ENCODE results near the gene ADH1C. TPM values are rescaled to one million over a fixed set of nuclear protein-coding genes. Genes with fewer than 3 reads are reported as not detected.
"Not testable (repeated sequence)": the region's sequence is repeated elsewhere in the genome, so short reads cannot be mapped to it uniquely, and the experiment has no call there.

The ADH1C gene
- total RNA-seq, 1 experiment from 2014 or later: not detected

DNA sequence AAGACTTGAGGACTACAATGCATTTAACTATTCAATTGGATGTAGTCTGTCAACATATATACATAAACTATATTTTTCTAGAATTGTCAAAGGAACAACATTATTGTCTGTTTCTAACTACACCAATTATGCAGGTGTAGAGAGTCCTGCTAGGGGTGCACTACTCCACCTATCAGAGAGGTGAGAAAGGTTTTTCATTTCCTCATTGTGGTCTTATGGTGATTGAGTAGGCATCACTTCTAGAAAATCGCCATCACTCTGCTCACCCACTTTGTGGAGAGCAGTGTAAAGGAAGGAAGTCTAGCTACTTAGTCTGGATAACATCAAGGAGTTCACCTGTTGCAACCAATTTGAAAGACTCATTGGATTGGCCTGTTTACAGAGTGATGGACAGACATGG is 4.4 kb upstream of the ADH1C start:
- Histone ChIP-seq H3F3A (ENCODE audit: low read length, unreplicated experiment) (no peaks in the 10 kb centered on the region), H4K20me1 (ENCODE audit: low read length) (no peaks in the 10 kb centered on the region), H3K4me2 (ENCODE audit: low read length) (no peak overlapping the region), H3K27ac (ENCODE audit: low read length) (no peak overlapping the region), H3K9me2 (replicated peaks; ENCODE audit: low read length) (no peaks in the 10 kb centered on the region), H3K9me3 (ENCODE audit: low read length) (no peaks in the 10 kb centered on the region), H2AFZ (ENCODE audit: low read length) (no peak overlapping the region), H3K4me1 (ENCODE audit: insufficient read depth, low read length) (no peaks in the 10 kb centered on the region), H3K79me2 (ENCODE audit: low read length) (no peaks in the 10 kb centered on the region), H3K9ac (ENCODE audit: low read length) (no peak overlapping the region), H3K4me3 (ENCODE audit: low read length) (no peak overlapping the region), H3K27me3 (ENCODE audit: low read length) (no peaks in the 10 kb centered on the region), H3K36me3 (ENCODE audit: low read depth, low read length) (no peaks in the 10 kb centered on the region)
- no TSS peak for BruUV-seq (replicated peaks)
- TF ChIP-seq, protein P1, sequence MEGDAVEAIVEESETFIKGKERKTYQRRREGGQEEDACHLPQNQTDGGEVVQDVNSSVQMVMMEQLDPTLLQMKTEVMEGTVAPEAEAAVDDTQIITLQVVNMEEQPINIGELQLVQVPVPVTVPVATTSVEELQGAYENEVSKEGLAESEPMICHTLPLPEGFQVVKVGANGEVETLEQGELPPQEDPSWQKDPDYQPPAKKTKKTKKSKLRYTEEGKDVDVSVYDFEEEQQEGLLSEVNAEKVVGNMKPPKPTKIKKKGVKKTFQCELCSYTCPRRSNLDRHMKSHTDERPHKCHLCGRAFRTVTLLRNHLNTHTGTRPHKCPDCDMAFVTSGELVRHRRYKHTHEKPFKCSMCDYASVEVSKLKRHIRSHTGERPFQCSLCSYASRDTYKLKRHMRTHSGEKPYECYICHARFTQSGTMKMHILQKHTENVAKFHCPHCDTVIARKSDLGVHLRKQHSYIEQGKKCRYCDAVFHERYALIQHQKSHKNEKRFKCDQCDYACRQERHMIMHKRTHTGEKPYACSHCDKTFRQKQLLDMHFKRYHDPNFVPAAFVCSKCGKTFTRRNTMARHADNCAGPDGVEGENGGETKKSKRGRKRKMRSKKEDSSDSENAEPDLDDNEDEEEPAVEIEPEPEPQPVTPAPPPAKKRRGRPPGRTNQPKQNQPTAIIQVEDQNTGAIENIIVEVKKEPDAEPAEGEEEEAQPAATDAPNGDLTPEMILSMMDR (conservative IDR thresholded peaks at IDR 0.05; ENCODE audit: low read depth, low read length): no peak
- no peak for TF ChIP-seq EZH2 (IDR thresholded peaks at IDR 0.05; ENCODE audit: low read length, unreplicated experiment)
- no peak for TF ChIP-seq EZH2phosphoT487 (IDR thresholded peaks at IDR 0.05; ENCODE audit: borderline replicate concordance, low read length)
- intact Hi-C loops (cut with micrococcal nuclease): no loop called here
- ATAC-seq: no peak
- CTCF ChIA-PET: interaction anchor here (0.6 kb wide), 1 partner anchor 41 kb away, joined by 4 read pairs; no protein-coding TSS in a partner anchor
- POLR2A ChIA-PET (ENCODE audit: unreplicated experiment): no interaction called here
- DNase-seq: no peak

DNA sequence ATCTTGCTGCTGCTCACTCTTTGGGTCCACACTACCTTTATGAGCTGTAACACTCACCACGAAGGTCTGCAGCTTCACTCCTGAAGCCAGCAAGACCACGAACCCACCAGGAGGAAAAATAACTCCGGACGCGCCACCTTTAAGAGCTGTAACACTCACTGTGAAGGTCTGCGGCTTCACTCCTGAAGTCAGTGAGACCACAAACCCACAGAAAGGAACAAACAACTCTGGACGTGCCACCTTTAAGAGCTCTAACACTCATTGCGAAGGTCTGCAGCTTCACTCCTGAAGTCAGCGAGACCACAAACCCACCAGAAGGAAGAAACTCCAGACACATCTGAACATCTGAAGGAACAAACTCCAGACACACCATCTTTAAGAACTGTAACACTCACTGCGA is 3.6 kb upstream of the ADH1C start:
- H3K4me3 ChIP-seq (ENCODE audit: low read length); H3K9me2 ChIP-seq (replicated peaks; ENCODE audit: low read length); H3K9ac ChIP-seq (ENCODE audit: low read length); H4K20me1 ChIP-seq (ENCODE audit: low read length); H3F3A ChIP-seq (ENCODE audit: low read length, unreplicated experiment); POLR2A ChIA-PET (ENCODE audit: unreplicated experiment); ATAC-seq; H3K4me2 ChIP-seq (ENCODE audit: low read length); H3K4me1 ChIP-seq (ENCODE audit: insufficient read depth, low read length); H3K27me3 ChIP-seq (ENCODE audit: low read length); CTCF ChIA-PET; H3K79me2 ChIP-seq (ENCODE audit: low read length); DNase-seq; H3K36me3 ChIP-seq (ENCODE audit: low read depth, low read length); H3K9me3 ChIP-seq (ENCODE audit: low read length); H3K27ac ChIP-seq (ENCODE audit: low read length); H2AFZ ChIP-seq (ENCODE audit: low read length); intact Hi-C loops (cut with micrococcal nuclease); BruUV-seq (replicated peaks): not testable (repeated sequence)

DNA sequence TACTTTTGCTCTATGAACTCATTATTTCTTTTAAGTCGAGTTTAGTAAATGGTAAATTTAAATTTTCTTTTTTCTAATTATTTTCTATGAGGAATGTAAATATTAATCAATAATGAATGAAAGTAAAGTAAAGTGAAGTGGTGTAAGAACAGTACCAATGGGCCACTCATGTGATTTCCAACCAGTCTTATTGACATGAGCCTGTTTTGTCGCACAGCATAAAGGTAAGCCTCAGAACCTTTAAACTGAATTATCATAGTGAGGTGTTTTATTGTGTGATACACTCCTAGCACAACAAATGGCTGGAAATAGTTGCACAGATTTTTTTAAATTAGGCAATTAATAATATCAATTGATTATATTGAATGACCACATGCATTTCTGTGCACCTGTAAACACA is 1.1 kb downstream of the ADH1C start:
- Histone ChIP-seq H3K4me2 (ENCODE audit: low read length) (no peak overlapping the region), H3K9me3 (ENCODE audit: low read length) (no peaks in the 10 kb centered on the region), H4K20me1 (ENCODE audit: low read length) (no peaks in the 10 kb centered on the region), H3K27me3 (ENCODE audit: low read length) (no peaks in the 10 kb centered on the region), H3K79me2 (ENCODE audit: low read length) (no peaks in the 10 kb centered on the region), H3K36me3 (ENCODE audit: low read depth, low read length) (no peaks in the 10 kb centered on the region), H3K9me2 (replicated peaks; ENCODE audit: low read length) (no peaks in the 10 kb centered on the region), H3F3A (ENCODE audit: low read length, unreplicated experiment) (no peaks in the 10 kb centered on the region), H3K9ac (ENCODE audit: low read length) (no peak overlapping the region), H2AFZ (ENCODE audit: low read length) (no peak overlapping the region), H3K4me1 (ENCODE audit: insufficient read depth, low read length) (no peaks in the 10 kb centered on the region), H3K27ac (ENCODE audit: low read length) (no peak overlapping the region), H3K4me3 (ENCODE audit: low read length) (no peak overlapping the region)
- no TSS peak for BruUV-seq (replicated peaks)
- ChIA-PET CTCF (no interaction called here), POLR2A (ENCODE audit: unreplicated experiment) (no interaction called here)
- ATAC-seq (no peak), DNase-seq (no peak)
- TF ChIP-seq EZH2phosphoT487 (IDR thresholded peaks at IDR 0.05; ENCODE audit: borderline replicate concordance, low read length) (no peak), EZH2 (IDR thresholded peaks at IDR 0.05; ENCODE audit: low read length, unreplicated experiment) (no peak)
- TF ChIP-seq, protein P1 (conservative IDR thresholded peaks at IDR 0.05; ENCODE audit: low read depth, low read length): no peak
- intact Hi-C loops (cut with micrococcal nuclease): no loop called here

Measured in PC-3 (cell line).